GM18861 (cell line): ENCODE results near the gene CAPZA3.
"Not testable (repeated sequence)": the region's sequence is repeated elsewhere in the genome, so short reads cannot be mapped to it uniquely, and the experiment has no call there.

Experiments used
- ATAC-seq: cut with Tn5 transposase; IDR thresholded peaks from one replicate; pipeline ENCODE4 v1.9.1; 2021; ENCODE audit not compliant: unreplicated experiment

The CAPZA3 gene, protein sequence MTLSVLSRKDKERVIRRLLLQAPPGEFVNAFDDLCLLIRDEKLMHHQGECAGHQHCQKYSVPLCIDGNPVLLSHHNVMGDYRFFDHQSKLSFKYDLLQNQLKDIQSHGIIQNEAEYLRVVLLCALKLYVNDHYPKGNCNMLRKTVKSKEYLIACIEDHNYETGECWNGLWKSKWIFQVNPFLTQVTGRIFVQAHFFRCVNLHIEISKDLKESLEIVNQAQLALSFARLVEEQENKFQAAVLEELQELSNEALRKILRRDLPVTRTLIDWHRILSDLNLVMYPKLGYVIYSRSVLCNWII

GRCh38 chr12:18737819-18738218, at the start of gene CAPZA3, which contains the start of gene PLCZ1:
Gene CAPZA3 (plus strand): TSS chr12:18738119. CDS start chr12:18738269, 150 bp downstream.
Gene PLCZ1 (minus strand): TSS chr12:18738012. CDS start chr12:18737371, 641 bp downstream.
- ATAC-seq, result no peak

DNA sequence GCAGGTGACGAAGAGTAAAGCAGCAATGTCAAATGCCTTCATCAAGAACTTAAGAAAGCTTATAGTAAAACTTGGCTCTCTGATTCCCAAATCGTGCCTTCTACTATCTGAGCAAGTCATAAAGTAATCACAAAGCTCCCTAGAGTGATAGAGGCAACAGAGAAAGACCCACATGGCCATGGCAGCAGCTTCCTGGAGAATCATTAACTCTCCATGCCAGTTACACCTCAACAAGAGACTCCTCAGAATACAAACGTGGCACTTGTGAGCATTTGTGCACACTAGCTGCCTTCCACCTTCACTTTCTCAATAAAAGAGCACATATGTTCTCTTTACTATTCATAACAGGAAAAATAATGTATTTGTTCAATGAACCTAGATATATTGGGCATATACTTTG, 48.1 kb upstream of the CAPZA3 start:
- no peak for ATAC-seq

DNA sequence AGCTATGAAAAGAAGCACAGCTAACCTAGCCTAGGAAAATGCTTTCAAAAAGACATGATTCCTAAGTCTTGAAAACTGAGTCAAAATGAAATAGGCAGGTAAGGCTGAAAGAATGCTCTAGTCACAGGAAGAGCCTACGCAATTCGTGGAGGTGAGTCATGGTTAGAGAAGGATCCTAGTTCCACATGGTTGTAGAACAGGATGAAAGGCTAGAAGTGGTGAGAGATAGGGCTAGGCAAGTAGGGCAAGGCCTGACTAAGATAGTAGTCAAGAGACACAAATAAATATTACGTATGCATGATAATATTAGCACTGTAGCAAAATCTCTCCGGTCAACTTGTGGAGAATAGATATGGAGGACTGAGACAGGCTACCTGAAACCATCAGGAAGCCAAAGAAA, 47.3 kb upstream of the CAPZA3 start:
- ATAC-seq, result no peak

DNA sequence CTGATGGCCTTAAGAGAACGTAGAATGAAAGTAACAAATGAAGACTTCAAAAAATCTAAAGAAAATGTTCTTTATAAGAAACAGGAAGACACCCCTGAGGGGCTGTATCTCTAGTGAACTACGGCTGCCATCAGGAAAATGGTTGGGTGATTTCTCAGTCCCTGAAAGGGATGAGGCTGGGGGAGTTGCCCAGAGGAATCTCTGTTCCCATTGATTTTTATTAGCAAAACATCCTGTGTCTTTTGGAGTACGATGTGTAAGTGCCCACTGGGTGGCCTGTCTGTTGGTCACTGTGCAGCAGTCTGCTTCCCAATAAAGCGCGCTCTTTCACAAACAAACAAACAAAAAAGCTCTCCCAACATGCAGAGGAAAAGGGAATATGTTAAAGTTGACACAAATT, 43.9 kb upstream of the CAPZA3 start:
- not testable (repeated sequence) for ATAC-seq

GRCh38 chr12:18696971-18697602, 40.8 kb upstream of the CAPZA3 start:
- ATAC-seq, result no peak

- ATAC-seq, result no peak
These were observed 37.6 kb upstream of the CAPZA3 start for GRCh38 chr12:18700271-18700670.

DNA sequence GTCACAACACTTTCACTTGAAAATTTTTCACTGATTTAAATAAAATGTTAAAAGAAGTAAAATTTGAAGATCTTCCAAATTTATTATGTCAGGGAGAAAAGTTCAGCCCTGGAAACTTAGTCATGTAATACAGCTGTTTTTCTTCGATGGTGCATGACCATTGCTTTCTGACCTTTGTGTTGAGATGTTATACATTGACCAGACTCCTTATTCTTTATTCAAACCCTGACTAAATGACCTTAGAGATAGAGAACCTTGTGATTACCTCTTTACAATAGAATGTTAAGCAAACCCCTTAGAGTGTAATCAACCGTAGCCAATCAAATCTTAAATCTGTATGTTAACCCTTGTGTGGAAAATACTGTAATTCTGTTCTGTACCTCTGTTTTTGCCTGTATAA, 34.6 kb upstream of the CAPZA3 start:
- ATAC-seq, result no peak

DNA sequence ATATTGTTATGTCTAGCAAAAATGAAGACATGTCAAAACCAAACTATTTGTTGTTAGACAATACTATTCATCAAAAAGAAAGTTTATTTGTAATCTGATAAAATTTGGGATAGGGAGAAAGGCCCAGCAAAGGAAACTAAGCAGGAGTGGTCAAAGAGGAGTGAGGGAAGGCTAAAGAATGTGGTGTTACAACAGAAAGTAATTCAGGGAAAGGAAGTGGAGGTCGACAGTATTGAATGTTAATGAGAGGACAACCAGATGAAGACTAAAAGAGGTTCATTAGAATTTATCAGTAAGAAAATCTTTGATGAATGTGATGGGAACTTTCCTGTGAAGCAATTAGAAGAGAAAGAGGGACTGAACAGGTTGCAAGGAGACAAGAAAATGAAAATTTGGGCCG, 34.0 kb upstream of the CAPZA3 start:
- ATAC-seq, result no peak

DNA sequence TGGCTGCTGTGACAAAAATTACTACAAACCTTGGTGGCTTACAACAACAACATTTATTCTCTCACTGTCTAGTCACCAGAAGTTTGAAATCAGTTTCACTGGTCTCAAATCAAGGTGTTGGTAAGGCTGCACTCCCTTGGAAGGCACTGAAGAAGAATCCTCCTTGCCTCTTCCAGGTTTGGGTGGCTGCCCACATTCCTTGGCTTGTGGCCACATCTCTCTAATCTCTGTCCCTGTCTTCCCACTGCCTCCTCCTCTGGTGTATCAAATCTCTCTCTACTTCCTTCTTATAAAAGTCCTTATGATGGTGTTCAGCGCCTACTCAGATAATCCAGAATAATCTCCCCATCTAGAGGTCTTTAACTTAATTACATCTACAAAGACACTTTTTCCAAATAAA, 31.1 kb upstream of the CAPZA3 start:
- ATAC-seq, result no peak

GRCh38 chr12:18716236-18716635, 21.7 kb upstream of the CAPZA3 start:
- no peak for ATAC-seq

GRCh38 chr12:18718462-18718861, 19.5 kb upstream of the CAPZA3 start:
- ATAC-seq, result no peak

- no peak for ATAC-seq
These were observed 17.9 kb upstream of the CAPZA3 start for GRCh38 chr12:18719922-18720510.

GRCh38 chr12:18720690-18721089, 17.2 kb upstream of the CAPZA3 start:
- ATAC-seq, result no peak

DNA sequence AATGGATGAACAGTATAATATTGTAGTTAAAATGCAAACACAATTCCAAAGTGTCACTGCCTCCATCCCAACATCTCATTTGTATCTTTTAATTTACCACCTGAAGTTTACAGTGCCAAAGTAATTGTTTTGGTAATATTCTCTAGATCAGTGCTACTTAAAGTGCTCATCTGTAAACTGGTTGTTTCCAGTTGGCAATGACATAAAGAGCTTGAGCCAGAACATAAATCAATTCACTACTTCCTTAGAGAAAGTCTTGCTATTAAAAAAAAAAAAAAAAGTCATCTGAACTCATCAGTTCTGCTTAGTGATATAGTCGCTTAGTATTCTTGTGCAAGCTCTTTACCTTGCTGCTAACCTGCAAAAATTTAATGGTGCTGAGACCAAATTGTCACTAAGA, 16.5 kb upstream of the CAPZA3 start:
- no peak for ATAC-seq

DNA sequence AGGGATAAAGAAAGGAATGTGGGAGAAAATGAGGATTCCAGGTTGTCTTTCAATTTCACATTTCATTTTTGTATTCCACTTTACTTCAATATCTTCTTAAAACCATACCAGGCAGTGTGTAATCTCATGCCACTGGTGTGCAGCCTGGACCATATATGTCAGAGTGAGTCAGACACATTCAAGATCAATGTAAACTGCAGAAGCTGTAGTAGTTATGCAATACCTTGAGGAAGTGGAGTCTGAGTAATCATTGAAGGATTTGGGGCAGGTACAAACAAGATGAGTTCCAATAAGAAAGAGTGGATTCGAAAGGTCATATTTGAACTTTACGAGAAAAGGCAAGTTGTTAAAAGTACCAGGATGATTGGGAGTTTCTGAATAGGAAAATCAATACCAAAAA, 14.2 kb upstream of the CAPZA3 start:
- ATAC-seq, result no peak

DNA sequence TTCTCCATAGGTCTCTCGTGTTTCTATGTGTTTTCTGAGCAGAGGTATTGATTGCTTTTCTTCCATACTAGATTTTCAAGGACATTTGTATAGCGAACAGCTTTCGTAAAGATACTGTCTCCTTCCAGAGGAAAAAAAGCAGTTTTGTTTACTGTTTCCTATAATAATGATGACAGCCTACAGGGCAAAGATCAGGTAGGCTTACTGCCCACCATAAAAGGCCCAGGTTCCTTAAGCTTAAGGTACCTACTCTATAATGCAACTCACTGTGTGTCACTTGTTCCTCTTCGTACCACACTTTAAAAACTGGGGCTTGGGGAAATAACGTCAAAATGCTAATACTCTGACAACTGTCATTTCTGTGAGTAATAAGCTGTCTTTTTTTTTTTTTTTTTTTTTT, 6.8 kb upstream of the CAPZA3 start:
- ATAC-seq, result no peak

- no peak for ATAC-seq
These were observed 10.0 kb downstream of the CAPZA3 start for GRCh38 chr12:18747895-18748294.

- ATAC-seq, result no peak
These were observed 11.6 kb downstream of the CAPZA3 start for GRCh38 chr12:18749386-18749957.

GRCh38 chr12:18750085-18750484, 12.2 kb downstream of the CAPZA3 start:
- no peak for ATAC-seq

- ATAC-seq, result no peak
These were observed 13.9 kb downstream of the CAPZA3 start for GRCh38 chr12:18751866-18752265.

- no peak for ATAC-seq
These were observed 14.5 kb downstream of the CAPZA3 start for GRCh38 chr12:18752280-18752920.
